ENCODE data around the gene ZNF474. TPM values are rescaled to one million over a fixed set of nuclear protein-coding genes. Genes with fewer than 3 reads are reported as not detected.

Gene ZNF474
- total RNA-seq, 2 experiments from 2014 or later: 0.28 TPM; not detected in 1

- Mint-ChIP-seq H3K9me3 (no peaks in the 10 kb centered on the region), H3K4me3 (no peak overlapping the region), H3K36me3 (ENCODE audit: low read depth) (no peaks in the 10 kb centered on the region), H3K27me3 (peaks cover 4% of the 10 kb centered on the region), H3K27ac (no peak overlapping the region), H3K4me1 (ENCODE audit: low read depth) (no peaks in the 10 kb centered on the region)
- Histone ChIP-seq H3K9me3 (ENCODE audit: control insufficient read depth in 1 of 2, insufficient read depth in 1 of 2, low read length in 2 of 2) (no peaks in the 10 kb centered on the region), H3K27me3 (ENCODE audit: control insufficient read depth in 1 of 2, insufficient read depth in 2 of 2, low read length in 2 of 2) (no peaks in the 10 kb centered on the region), H3K4me3 (ENCODE audit: low read length) (no peak overlapping the region), H3K36me3 (ENCODE audit: insufficient read depth, low read length) (no peaks in the 10 kb centered on the region), H3K4me1 (ENCODE audit: insufficient read depth, low read length) (no peaks in the 10 kb centered on the region), H3K27ac (ENCODE audit: low read depth in 1 of 2, low read length in 2 of 2) (no peak overlapping the region)
- DNase-seq (no peak), ATAC-seq (ENCODE audit: poor library complexity) (no peak)
- TF ChIP-seq, protein P1, sequence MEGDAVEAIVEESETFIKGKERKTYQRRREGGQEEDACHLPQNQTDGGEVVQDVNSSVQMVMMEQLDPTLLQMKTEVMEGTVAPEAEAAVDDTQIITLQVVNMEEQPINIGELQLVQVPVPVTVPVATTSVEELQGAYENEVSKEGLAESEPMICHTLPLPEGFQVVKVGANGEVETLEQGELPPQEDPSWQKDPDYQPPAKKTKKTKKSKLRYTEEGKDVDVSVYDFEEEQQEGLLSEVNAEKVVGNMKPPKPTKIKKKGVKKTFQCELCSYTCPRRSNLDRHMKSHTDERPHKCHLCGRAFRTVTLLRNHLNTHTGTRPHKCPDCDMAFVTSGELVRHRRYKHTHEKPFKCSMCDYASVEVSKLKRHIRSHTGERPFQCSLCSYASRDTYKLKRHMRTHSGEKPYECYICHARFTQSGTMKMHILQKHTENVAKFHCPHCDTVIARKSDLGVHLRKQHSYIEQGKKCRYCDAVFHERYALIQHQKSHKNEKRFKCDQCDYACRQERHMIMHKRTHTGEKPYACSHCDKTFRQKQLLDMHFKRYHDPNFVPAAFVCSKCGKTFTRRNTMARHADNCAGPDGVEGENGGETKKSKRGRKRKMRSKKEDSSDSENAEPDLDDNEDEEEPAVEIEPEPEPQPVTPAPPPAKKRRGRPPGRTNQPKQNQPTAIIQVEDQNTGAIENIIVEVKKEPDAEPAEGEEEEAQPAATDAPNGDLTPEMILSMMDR (IDR thresholded peaks at IDR 0.05): no peak
- intact Hi-C loops (cut with DNase I, micrococcal nuclease): no loop called here
- ChIA-PET POLR2A (no interaction called here), CTCF (no interaction called here)
Observed at GRCh38 chr5:122105909-122106308, 23.4 kb upstream of the ZNF474 start.

DNA sequence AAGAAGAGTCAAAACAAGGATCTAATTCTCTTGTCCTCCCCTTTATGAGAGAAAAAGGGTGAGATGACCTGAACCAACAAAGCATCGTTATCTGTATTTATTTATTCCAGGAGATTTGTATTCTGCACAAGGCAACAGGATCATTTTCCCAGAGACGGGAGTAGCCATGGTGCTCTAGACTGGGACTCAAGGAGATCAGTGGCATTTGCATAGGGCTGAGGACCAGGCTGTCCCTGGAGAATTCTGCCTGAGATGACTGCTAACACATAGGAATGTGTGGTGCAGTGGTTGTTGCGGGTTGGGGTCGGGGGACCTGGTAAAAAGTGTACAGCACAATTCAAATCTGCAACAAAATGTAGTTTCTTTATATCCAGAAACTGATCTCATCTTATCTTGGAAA is 22.3 kb upstream of the ZNF474 start:
- H3K4me3 Mint-ChIP-seq: no peak overlapping the region
- intact Hi-C loops (cut with DNase I, micrococcal nuclease): no loop called here
- peaks cover 4% of the 10 kb centered on the region for H3K27me3 Mint-ChIP-seq
- no peaks in the 10 kb centered on the region for H3K4me1 Mint-ChIP-seq (ENCODE audit: low read depth)
- Histone ChIP-seq H3K27me3 (ENCODE audit: control insufficient read depth in 1 of 2, insufficient read depth in 2 of 2, low read length in 2 of 2) (no peaks in the 10 kb centered on the region), H3K9me3 (ENCODE audit: control insufficient read depth in 1 of 2, insufficient read depth in 1 of 2, low read length in 2 of 2) (no peaks in the 10 kb centered on the region), H3K4me3 (ENCODE audit: low read length) (no peak overlapping the region), H3K36me3 (ENCODE audit: insufficient read depth, low read length) (no peaks in the 10 kb centered on the region), H3K27ac (ENCODE audit: low read depth in 1 of 2, low read length in 2 of 2) (no peak overlapping the region), H3K4me1 (ENCODE audit: insufficient read depth, low read length) (no peaks in the 10 kb centered on the region)
- TF ChIP-seq, protein P1 (IDR thresholded peaks at IDR 0.05): no peak
- H3K27ac Mint-ChIP-seq: no peak overlapping the region
- no peaks in the 10 kb centered on the region for H3K9me3 Mint-ChIP-seq
- ChIA-PET POLR2A (no interaction called here), CTCF (no interaction called here)
- no peak for ATAC-seq (ENCODE audit: poor library complexity)
- H3K36me3 Mint-ChIP-seq (ENCODE audit: low read depth): no peaks in the 10 kb centered on the region
- no peak for DNase-seq

DNA sequence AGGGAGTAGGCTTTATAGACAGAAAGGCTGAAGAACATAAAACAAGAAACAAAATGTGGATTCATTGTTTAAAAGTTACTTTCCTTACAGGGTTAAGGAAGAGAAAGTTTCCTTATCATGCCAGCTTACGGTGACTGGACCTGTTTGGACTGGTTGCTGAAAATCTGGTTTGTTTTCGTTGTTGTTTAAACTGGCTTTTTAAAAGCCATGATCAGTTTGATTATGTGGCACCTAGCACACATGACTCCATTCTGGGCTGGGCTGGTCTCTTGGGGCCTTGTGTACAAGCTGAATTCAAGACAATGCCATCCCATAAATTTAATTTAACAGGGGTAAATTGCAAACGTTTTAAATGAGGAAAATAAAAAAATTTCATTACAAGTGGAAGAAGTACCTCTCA is 18.4 kb upstream of the ZNF474 start:
- no peaks in the 10 kb centered on the region for H3K9me3 Mint-ChIP-seq
- intact Hi-C loops (cut with DNase I, micrococcal nuclease): no loop called here

More for the DNA sequence above, 18.4 kb upstream of the ZNF474 start:
- POLR2A ChIA-PET: no interaction called here
- Histone ChIP-seq H3K9me3 (ENCODE audit: control insufficient read depth in 1 of 2, insufficient read depth in 1 of 2, low read length in 2 of 2) (no peaks in the 10 kb centered on the region), H3K4me1 (ENCODE audit: insufficient read depth, low read length) (no peaks in the 10 kb centered on the region), H3K27ac (ENCODE audit: low read depth in 1 of 2, low read length in 2 of 2) (no peak overlapping the region), H3K4me3 (ENCODE audit: low read length) (no peak overlapping the region), H3K27me3 (ENCODE audit: control insufficient read depth in 1 of 2, insufficient read depth in 2 of 2, low read length in 2 of 2) (no peaks in the 10 kb centered on the region), H3K36me3 (ENCODE audit: insufficient read depth, low read length) (no peaks in the 10 kb centered on the region)
- H3K4me1 Mint-ChIP-seq (ENCODE audit: low read depth): no peaks in the 10 kb centered on the region
- TF ChIP-seq, protein P1 (IDR thresholded peaks at IDR 0.05): no peak
- no peak overlapping the region for H3K4me3 Mint-ChIP-seq
- ATAC-seq (ENCODE audit: poor library complexity): no peak
- no peak for DNase-seq
- H3K27ac Mint-ChIP-seq: no peak overlapping the region
- CTCF ChIA-PET: no interaction called here
- peaks cover 4% of the 10 kb centered on the region for H3K27me3 Mint-ChIP-seq
- H3K36me3 Mint-ChIP-seq (ENCODE audit: low read depth): no peaks in the 10 kb centered on the region

Measured in CD4-positive, alpha-beta T cell (primary cell).